Activated CD4-positive, alpha-beta T cell treated with anti-CD3 and anti-CD28 coated beads, Interleukin-2, amount 10 ng/mL, durations not matched to agents 7 days and 5 days (primary cell): ENCODE measurements around the gene IBTK. TPM values are rescaled to one million over a fixed set of nuclear protein-coding genes. Genes with fewer than 3 reads are reported as not detected.
A peak's percentile ranks its signal among the peaks of the same experiment; 100 is the strongest.
"Not testable (repeated sequence)": the region's sequence is repeated elsewhere in the genome, so short reads cannot be mapped to it uniquely, and the experiment has no call there.

Experiments
- CTCF ChIA-PET: fragments of 350-600 bp; sonication (Branson Sonifier 250); formaldehyde crosslinking; loops from one replicate; lab custom pipeline; 2021; ENCODE audit warnings: antibody characterized with exemption; lab: Charles Lee
- POLR2A ChIA-PET: fragments of 350-600 bp; sonication (Branson Sonifier 250); formaldehyde crosslinking; loops from one replicate; lab custom pipeline; 2021; ENCODE audit warnings: antibody characterized with exemption; lab: Charles Lee
- DNase-seq: peaks from one replicate; pipeline ENCODE4 v3.0.0-alpha.2; 2020
- H3K27ac Mint-ChIP-seq: one replicate; pipeline ENCODE4 v1.8.0; 2021; ENCODE audit warnings: mild to moderate bottlenecking, moderate library complexity, mixed read lengths
- H3K27me3 Mint-ChIP-seq: one replicate; pipeline ENCODE4 v1.8.0; 2021; ENCODE audit warnings: mixed read lengths
- H3K36me3 Mint-ChIP-seq: one replicate; pipeline ENCODE4 v1.8.0; 2021; ENCODE audit warnings: low read depth, mixed read lengths
- H3K4me1 Mint-ChIP-seq: one replicate; pipeline ENCODE4 v1.8.0; 2021; ENCODE audit warnings: mixed read lengths
- H3K4me3 Mint-ChIP-seq: one replicate; pipeline ENCODE4 v1.8.0; 2021; ENCODE audit warnings: mild to moderate bottlenecking, moderate library complexity, mixed read lengths
- H3K9me3 Mint-ChIP-seq: one replicate; pipeline ENCODE4 v1.8.0; 2021; ENCODE audit warnings: mixed read lengths
- total RNA-seq, 2 experiments: library from RNA; stranded (reverse); gene quantifications; one replicate each; pipeline ENCODE4 v1.2.3, GENCODE V29; 2021

Gene IBTK
- total RNA-seq, 2 experiments from 2014 or later: 26.8 to 27.3 TPM

DNA sequence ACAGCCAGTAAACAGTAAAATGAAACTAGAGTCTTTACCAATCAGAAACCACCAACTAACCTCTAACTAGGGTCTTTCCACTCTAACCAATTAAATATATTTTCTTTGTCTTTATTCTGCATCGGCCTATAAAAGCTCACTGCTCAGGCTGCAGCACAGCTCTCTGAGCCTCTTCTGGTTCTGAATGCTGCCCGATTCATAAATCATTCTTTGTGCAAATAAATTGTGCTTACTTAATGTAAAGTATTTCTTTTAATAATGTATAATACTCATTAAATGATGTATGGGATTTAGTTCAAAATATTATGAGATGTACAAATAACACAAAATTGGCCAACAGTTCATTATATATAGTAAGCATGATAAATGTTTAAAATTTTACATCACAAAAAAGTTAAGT is 7.9 kb downstream of the IBTK start:
- CTCF ChIA-PET: no interaction called here

DNA sequence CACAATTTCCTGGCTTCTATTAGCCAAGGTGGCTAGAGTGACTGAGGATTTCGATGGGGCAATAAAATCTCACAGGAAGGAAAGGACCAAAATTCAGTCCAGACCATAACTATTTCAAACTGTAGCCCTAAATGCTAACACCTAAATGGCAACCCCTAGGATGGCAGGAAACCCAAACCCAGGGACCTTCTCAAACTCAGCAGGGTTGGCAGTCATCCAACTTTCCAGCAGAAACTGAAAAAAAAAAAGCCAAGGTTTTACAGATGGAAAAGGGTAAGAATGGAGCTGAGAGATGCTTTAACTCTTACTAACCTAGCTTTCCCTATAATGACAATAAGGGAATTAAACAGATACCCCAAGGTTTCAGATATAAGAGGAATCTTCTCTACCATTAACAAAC is 10.5 kb downstream of the IBTK start:
- DNase-seq: no peak
- H3K9me3 Mint-ChIP-seq: no peaks in the 10 kb centered on the region
- H3K36me3 Mint-ChIP-seq: peaks cover 38% of the 10 kb centered on the region
- peaks cover 16% of the 10 kb centered on the region for H3K4me1 Mint-ChIP-seq
- CTCF ChIA-PET: no interaction called here
- no peaks in the 10 kb centered on the region for H3K27me3 Mint-ChIP-seq
- no peak overlapping the region for H3K27ac Mint-ChIP-seq
- no peak overlapping the region for H3K4me3 Mint-ChIP-seq
- POLR2A ChIA-PET: no interaction called here

More for the DNA sequence above, 7.9 kb downstream of the IBTK start:
- peaks cover 38% of the 10 kb centered on the region for H3K36me3 Mint-ChIP-seq
- DNase-seq: no peak
- H3K4me3 Mint-ChIP-seq: no peak overlapping the region
- H3K9me3 Mint-ChIP-seq: no peaks in the 10 kb centered on the region
- no peak overlapping the region for H3K27ac Mint-ChIP-seq
- POLR2A ChIA-PET: no interaction called here
- no peaks in the 10 kb centered on the region for H3K27me3 Mint-ChIP-seq
- H3K4me1 Mint-ChIP-seq: peaks cover 28% of the 10 kb centered on the region

DNA sequence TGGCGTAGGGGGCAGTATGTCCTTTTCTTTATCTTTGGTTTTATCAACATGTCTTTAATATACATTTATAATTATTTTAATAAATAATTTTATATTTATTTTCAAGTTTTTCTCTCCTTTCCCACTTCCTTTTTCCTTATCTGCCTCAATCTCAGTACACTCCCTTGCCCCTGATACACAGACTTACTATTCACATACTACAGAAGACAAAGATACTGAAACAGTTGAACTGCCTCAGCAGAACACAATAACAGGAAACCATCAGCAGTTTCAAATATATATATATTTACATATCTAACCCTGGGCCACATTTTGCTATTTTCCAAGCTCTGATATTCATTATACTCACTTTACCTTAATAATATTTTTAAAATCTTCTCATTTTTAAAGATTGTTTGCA is 19.8 kb downstream of the IBTK start:
- Mint-ChIP-seq H3K27ac (peak overlapping the region; percentile 80), H3K4me3 (no peak overlapping the region), H3K4me1 (peaks cover 22% of the 10 kb centered on the region), H3K27me3 (no peaks in the 10 kb centered on the region), H3K9me3 (no peaks in the 10 kb centered on the region), H3K36me3 (peaks cover 51% of the 10 kb centered on the region)
- ChIA-PET CTCF (interaction anchor here (0.6 to 0.8 kb wide), 2 partner anchors 283 to 982 kb away, joined by 3 to 8 read pairs; no protein-coding TSS in a partner anchor), POLR2A (interaction anchor here (0.9 kb wide), 1 partner anchor 20 kb away, joined by 3 read pairs; the partner anchor contains the start of gene IBTK)
- no peak for DNase-seq

DNA sequence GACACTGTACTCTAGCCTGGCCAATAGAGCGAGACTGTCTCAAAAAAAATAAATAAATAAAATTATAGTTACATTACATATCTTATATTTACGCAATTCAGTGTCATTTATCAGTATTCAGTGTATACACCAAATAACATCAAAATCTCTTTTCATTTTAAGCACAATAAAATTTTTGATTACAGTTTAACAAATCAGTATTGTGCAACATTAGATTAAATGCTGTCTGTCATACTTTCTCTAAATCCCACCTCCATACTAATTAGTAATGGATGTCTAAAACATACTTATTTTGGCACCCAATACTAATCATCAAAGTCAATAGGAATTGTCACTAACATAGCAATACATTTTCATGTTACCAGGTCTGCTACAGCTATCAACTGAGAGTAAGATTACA is 27.4 kb downstream of the IBTK start:
- peaks cover 48% of the 10 kb centered on the region for H3K36me3 Mint-ChIP-seq
- POLR2A ChIA-PET: no interaction called here

DNA sequence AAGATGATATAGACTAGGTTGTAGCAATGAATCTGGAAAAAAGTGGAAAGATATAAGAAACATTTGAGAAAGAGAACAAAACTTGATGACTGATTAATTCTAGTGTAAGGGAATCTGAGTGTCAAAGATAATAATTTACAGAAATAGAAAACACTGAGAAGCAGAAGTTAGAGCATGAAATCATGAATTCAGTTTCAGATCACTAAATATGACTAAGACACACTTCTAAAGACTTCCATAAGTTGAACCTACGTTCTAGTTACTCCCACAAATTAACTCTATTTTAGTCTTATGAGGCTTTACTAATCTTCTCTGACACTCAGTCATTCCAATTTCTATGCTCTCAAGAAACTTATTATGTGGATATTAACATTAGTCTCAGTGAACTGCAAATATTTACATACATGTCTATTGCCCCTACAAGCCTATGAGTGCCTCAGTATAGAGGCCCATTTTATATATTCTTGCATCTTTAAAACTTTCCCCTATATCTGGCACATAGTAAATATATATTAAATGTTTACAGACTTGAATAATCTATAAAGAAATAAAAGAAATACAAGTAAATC is 30.4 kb downstream of the IBTK start:
- no peak for DNase-seq
- H3K4me3 Mint-ChIP-seq: no peak overlapping the region
- no peaks in the 10 kb centered on the region for H3K4me1 Mint-ChIP-seq
- H3K9me3 Mint-ChIP-seq: no peaks in the 10 kb centered on the region
- no peaks in the 10 kb centered on the region for H3K27me3 Mint-ChIP-seq
- POLR2A ChIA-PET: no interaction called here
- H3K27ac Mint-ChIP-seq: no peak overlapping the region
- CTCF ChIA-PET: no interaction called here
- peaks cover 55% of the 10 kb centered on the region for H3K36me3 Mint-ChIP-seq

More for the DNA sequence above, 27.4 kb downstream of the IBTK start:
- Mint-ChIP-seq H3K27ac (no peak overlapping the region), H3K9me3 (no peaks in the 10 kb centered on the region), H3K27me3 (no peaks in the 10 kb centered on the region), H3K4me1 (no peaks in the 10 kb centered on the region), H3K4me3 (no peak overlapping the region)
- CTCF ChIA-PET: no interaction called here
- DNase-seq: no peak

DNA sequence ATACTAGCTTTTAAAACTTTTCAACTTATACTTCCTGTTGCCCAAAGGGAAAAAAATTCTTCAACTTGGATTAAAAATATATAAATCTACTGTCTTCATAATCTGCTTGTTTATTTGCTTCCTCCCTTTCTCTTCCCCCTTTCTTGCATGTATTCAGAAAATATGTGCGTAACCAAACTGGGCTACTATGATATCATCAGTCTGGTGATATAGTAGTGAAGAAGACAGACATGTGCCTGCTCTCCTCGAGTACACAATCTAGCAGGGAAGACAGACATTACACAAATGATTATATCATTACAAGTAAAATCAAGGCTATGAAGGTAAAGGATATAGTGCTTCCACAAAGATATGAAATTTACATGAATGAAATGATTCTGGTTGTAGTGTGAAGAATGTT is 31.0 kb downstream of the IBTK start:
- peaks cover 55% of the 10 kb centered on the region for H3K36me3 Mint-ChIP-seq
- no peaks in the 10 kb centered on the region for H3K4me1 Mint-ChIP-seq
- ChIA-PET CTCF (interaction anchor here (1.1 kb wide), 1 partner anchor 851 kb away, joined by 4 read pairs; the partner anchor contains the start of gene DOP1A), POLR2A (no interaction called here)
- H3K27ac Mint-ChIP-seq: no peak overlapping the region
- no peaks in the 10 kb centered on the region for H3K27me3 Mint-ChIP-seq
- DNase-seq: no peak
- H3K9me3 Mint-ChIP-seq: no peaks in the 10 kb centered on the region
- H3K4me3 Mint-ChIP-seq: no peak overlapping the region

DNA sequence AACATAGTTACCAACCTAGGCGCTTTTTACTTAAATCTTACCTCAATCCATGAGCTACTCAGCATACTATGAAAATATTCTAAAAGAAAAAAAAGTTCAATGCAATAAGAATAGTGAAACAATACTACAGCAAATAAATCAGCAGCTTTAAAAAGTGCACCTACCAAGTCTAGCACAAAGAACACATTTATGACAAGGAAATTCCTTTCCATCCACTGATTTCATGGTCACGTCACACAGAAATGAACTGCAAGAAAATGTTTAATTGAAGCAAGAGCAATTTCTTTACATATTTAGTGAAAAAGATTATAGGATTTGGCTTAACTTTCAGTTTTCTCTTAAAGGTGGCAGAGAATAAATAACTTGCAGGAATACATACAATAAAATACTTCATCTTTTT is 36.2 kb downstream of the IBTK start:
- POLR2A ChIA-PET: no interaction called here
- Mint-ChIP-seq H3K4me1 (no peaks in the 10 kb centered on the region), H3K4me3 (no peak overlapping the region), H3K27ac (no peak overlapping the region), H3K9me3 (no peaks in the 10 kb centered on the region), H3K36me3 (peaks cover 48% of the 10 kb centered on the region), H3K27me3 (no peaks in the 10 kb centered on the region)
- no peak for DNase-seq
- CTCF ChIA-PET: no interaction called here

DNA sequence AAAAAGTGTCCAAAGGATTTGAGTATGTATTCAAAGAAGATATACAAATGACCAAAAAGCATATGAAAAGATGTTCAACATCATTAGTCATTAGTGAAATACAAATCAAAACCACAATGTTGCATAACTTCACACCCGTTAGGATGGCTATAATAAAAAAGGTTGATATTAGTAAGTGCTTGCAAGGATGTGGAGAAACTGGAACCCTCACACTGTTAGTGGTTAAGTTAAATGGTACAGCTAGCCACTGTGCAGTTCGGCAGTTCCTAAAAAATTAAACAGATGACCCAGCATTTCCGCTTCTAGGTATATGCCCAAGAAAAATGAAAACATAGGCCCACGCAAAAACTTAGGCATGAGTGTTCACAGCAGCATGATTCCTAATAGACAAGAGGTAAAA is 38.6 kb downstream of the IBTK start:
- no peak for DNase-seq
- no peaks in the 10 kb centered on the region for H3K4me1 Mint-ChIP-seq
- POLR2A ChIA-PET: no interaction called here
- no peak overlapping the region for H3K27ac Mint-ChIP-seq
- no peaks in the 10 kb centered on the region for H3K27me3 Mint-ChIP-seq
- CTCF ChIA-PET: no interaction called here
- no peak overlapping the region for H3K4me3 Mint-ChIP-seq
- H3K36me3 Mint-ChIP-seq: peaks cover 38% of the 10 kb centered on the region
- no peaks in the 10 kb centered on the region for H3K9me3 Mint-ChIP-seq

DNA sequence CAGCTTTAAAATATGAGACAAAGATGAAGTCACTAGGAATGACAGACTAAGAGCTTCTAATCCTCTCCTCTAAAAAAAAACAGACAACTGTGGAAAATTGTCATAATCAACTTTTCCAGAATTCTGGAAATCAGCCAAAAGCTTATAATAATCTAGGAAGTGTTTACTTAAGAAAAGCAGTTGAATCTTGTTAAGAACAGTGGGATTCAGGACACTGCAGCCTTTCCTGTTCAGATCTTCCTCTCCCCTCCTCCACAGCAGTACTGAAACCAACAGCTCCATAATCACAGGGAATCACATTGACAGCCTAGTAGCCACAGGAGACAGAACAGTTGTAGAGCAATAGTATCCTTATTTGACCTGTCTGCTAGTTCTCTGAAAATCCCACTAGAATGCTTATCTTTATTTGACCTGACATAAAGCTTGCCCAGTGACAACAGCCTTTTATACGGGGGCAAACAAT is 41.6 kb downstream of the IBTK start:
- DNase-seq: no peak
- H3K4me3 Mint-ChIP-seq: no peak overlapping the region
- peaks cover 38% of the 10 kb centered on the region for H3K36me3 Mint-ChIP-seq
- no peaks in the 10 kb centered on the region for H3K27me3 Mint-ChIP-seq
- CTCF ChIA-PET: interaction anchor here (2.0 kb wide), 1 partner anchor 18 kb away, joined by 4 read pairs; no protein-coding TSS in a partner anchor
- no peaks in the 10 kb centered on the region for H3K4me1 Mint-ChIP-seq
- no peaks in the 10 kb centered on the region for H3K9me3 Mint-ChIP-seq
- POLR2A ChIA-PET: no interaction called here
- no peak overlapping the region for H3K27ac Mint-ChIP-seq

DNA sequence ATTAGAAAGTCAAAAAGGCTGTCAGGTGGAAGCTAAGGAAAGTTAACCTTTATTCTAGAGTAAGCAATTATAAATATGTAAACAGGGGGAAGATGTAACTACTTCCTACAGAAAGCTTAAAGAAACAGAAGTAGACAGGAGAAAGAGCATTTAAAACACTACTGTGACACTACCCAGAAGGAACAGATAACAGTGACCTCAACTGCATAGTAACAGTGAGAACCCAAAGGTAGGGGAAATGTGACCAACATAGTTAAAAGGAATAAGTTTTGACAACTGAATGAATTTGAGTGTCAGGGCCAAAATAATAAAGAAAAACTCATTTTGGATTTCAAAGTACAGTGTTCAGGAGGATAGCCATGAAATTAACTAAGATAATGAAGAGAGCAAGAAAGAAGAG is 43.5 kb downstream of the IBTK start:
- CTCF ChIA-PET: interaction anchor here (1.3 to 2.0 kb wide), 2 partner anchors 8 to 19 kb away, joined by 3 to 4 read pairs; no protein-coding TSS in a partner anchor

DNA sequence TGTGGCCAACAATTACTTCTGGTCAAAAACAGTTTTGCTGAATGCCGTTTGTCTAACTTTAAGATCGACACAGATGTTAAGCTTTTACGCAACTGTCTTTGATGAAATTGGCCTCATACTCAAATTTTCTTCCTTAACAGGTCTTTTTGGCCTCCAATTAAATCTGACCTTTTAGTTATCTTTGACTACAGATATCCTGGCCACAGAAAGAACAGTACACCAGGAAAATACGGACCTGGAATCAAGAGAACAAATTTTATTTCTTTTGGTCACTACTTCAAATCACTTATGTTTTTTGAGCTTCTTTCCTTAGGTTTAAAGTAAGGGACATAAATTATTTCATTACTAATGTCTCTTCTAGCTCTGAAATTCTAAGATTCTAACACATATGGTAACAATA is 49.8 kb downstream of the IBTK start:
- POLR2A ChIA-PET: no interaction called here
- DNase-seq: no peak
- H3K4me1 Mint-ChIP-seq: no peaks in the 10 kb centered on the region
- no peak overlapping the region for H3K4me3 Mint-ChIP-seq
- CTCF ChIA-PET: no interaction called here
- H3K9me3 Mint-ChIP-seq: no peaks in the 10 kb centered on the region
- H3K36me3 Mint-ChIP-seq: peaks cover 24% of the 10 kb centered on the region
- no peak overlapping the region for H3K27ac Mint-ChIP-seq
- H3K27me3 Mint-ChIP-seq: no peaks in the 10 kb centered on the region

More for the DNA sequence above, 43.5 kb downstream of the IBTK start:
- Mint-ChIP-seq H3K27ac (no peak overlapping the region), H3K4me1 (no peaks in the 10 kb centered on the region), H3K4me3 (no peak overlapping the region), H3K9me3 (no peaks in the 10 kb centered on the region), H3K27me3 (no peaks in the 10 kb centered on the region), H3K36me3 (peaks cover 36% of the 10 kb centered on the region)
- no peak for DNase-seq
- POLR2A ChIA-PET: no interaction called here

DNA sequence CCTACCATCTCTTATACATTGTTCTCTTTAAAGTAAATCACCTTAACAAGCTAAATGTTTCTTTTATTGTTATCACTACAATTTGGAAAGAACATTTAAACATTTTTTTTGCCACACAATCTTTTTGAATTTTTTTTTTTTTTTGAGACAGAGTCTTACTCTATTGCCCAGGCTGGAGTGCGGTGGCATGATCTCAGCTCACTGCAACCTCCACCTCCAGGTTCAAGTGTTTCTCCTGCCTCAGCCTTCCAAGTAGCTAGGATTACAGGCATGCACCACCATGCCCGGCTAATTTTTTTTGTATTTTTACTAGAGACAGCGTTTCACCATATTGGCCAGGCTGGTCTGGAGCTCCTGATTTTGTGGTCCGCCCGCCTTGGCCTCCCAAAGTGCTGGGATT is 50.3 kb downstream of the IBTK start:
- H3K4me3 Mint-ChIP-seq, POLR2A ChIA-PET, H3K27ac Mint-ChIP-seq, H3K27me3 Mint-ChIP-seq, H3K4me1 Mint-ChIP-seq, DNase-seq, H3K9me3 Mint-ChIP-seq: not testable (repeated sequence)
- H3K36me3 Mint-ChIP-seq: peaks cover 20% of the 10 kb centered on the region
- CTCF ChIA-PET: interaction anchor here (1.1 to 1.5 kb wide), 2 partner anchors 9 to 19 kb away, joined by 3 read pairs; no protein-coding TSS in a partner anchor

DNA sequence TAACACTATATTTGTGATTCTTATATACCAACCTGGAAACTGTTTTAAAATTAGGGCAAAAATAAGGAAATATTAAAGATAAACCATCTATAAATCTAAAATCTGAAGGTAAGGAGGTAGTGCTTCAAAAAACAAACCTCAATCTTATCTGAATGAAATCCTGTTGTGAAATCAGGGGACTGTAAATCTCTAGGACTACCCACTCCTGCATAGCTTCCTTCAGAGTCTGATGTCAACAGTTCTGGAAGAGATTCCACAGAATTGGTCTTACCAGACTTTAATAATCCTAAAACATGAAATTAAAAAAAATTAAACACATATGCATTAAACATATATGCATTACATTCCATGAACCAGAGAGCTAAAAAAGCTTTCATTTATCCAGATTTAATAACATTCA is 51.4 kb downstream of the IBTK start:
- Mint-ChIP-seq H3K9me3 (no peaks in the 10 kb centered on the region), H3K4me3 (no peak overlapping the region), H3K36me3 (peaks cover 26% of the 10 kb centered on the region), H3K4me1 (no peaks in the 10 kb centered on the region), H3K27ac (no peak overlapping the region), H3K27me3 (no peaks in the 10 kb centered on the region)
- ChIA-PET CTCF (interaction anchor here (1.1 to 1.5 kb wide), 3 partner anchors 8 to 18 kb away, joined by 3 read pairs; no protein-coding TSS in a partner anchor), POLR2A (no interaction called here)
- no peak for DNase-seq
